ENCODE measurements around the gene B4GALNT2.

B4GALNT2 gene

DNA sequence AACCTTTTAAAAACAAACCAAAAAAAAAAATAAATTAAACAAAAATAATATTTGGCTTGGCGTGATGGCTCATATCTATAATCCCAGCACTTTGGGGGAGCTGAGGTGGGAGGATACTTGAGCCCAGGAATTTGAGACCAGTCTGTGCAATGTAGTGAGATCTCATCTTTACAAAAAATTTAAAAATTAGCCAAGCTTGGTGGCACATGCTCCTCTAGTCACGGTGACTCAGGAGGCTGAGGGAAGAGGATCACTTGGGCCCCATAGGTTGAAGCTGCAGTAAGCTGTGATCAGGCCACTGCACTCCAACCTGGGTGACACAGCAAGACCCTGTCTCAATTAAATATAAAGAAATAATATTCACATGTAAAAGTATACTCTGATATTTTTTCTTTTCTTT is 65.6 kb downstream of the B4GALNT2 start:
- H3K27me3 ChIP-seq (ENCODE audit: insufficient read depth, poor library complexity, severe bottlenecking): no peaks in the 10 kb centered on the region
- no peak overlapping the region for H3K27ac ChIP-seq (replicated peaks)
- H3K4me3 ChIP-seq (replicated peaks; ENCODE audit: insufficient read depth, low read length): no peak overlapping the region
- no peak for TF ChIP-seq GABPA (IDR thresholded peaks at IDR 0.05; ENCODE audit: low read depth)
- no peak for TF ChIP-seq POLR2AphosphoS5 (IDR thresholded peaks at IDR 0.05; ENCODE audit: low read depth)
- TF ChIP-seq SPI1 (IDR thresholded peaks at IDR 0.05; ENCODE audit: borderline replicate concordance, low read depth): no peak
- TF ChIP-seq, protein P1, sequence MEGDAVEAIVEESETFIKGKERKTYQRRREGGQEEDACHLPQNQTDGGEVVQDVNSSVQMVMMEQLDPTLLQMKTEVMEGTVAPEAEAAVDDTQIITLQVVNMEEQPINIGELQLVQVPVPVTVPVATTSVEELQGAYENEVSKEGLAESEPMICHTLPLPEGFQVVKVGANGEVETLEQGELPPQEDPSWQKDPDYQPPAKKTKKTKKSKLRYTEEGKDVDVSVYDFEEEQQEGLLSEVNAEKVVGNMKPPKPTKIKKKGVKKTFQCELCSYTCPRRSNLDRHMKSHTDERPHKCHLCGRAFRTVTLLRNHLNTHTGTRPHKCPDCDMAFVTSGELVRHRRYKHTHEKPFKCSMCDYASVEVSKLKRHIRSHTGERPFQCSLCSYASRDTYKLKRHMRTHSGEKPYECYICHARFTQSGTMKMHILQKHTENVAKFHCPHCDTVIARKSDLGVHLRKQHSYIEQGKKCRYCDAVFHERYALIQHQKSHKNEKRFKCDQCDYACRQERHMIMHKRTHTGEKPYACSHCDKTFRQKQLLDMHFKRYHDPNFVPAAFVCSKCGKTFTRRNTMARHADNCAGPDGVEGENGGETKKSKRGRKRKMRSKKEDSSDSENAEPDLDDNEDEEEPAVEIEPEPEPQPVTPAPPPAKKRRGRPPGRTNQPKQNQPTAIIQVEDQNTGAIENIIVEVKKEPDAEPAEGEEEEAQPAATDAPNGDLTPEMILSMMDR (IDR thresholded peaks at IDR 0.05; ENCODE audit: insufficient read depth, low read length): no peak
- TF ChIP-seq, protein P2, sequence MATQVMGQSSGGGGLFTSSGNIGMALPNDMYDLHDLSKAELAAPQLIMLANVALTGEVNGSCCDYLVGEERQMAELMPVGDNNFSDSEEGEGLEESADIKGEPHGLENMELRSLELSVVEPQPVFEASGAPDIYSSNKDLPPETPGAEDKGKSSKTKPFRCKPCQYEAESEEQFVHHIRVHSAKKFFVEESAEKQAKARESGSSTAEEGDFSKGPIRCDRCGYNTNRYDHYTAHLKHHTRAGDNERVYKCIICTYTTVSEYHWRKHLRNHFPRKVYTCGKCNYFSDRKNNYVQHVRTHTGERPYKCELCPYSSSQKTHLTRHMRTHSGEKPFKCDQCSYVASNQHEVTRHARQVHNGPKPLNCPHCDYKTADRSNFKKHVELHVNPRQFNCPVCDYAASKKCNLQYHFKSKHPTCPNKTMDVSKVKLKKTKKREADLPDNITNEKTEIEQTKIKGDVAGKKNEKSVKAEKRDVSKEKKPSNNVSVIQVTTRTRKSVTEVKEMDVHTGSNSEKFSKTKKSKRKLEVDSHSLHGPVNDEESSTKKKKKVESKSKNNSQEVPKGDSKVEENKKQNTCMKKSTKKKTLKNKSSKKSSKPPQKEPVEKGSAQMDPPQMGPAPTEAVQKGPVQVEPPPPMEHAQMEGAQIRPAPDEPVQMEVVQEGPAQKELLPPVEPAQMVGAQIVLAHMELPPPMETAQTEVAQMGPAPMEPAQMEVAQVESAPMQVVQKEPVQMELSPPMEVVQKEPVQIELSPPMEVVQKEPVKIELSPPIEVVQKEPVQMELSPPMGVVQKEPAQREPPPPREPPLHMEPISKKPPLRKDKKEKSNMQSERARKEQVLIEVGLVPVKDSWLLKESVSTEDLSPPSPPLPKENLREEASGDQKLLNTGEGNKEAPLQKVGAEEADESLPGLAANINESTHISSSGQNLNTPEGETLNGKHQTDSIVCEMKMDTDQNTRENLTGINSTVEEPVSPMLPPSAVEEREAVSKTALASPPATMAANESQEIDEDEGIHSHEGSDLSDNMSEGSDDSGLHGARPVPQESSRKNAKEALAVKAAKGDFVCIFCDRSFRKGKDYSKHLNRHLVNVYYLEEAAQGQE (IDR thresholded peaks at IDR 0.05; ENCODE audit: insufficient replicate concordance, low read depth): no peak
- no peak for DNase-seq (ENCODE audit: low read depth in 1 of 2, low spot score in 1 of 2)

DNA sequence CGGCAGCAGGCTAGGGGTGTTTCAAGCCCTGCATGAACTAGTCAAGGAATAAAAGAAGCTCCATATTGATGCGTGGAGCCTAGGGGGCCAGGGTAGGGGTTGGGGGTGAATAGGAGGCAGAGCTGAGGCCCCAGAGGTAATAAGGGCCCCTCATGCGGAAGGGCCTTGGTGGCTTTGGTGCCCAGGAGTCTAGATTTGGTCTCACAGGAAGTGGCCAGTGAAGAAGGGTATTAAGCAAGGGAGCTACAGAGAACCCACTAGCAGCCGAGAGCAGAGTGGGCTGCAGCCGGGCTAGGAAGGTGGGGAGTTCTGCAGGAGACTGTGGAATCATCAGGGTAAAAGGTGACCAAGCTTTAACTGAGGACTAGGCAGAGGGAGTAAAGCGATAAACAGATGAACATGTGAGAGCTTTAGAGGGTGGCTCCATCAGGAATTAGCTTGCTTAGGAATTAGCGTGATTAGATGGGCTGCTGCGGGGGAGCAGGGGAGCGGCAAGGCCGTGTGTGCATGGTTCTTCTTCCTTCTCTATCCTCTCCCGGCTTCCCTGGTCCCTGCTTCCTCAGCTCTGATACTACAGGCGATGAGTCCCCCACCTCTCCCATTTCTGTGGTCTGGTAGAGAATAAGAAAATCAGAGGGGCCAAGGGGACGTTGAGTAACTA is 68.0 kb downstream of the B4GALNT2 start:
- no peak overlapping the region for H3K4me3 ChIP-seq (replicated peaks; ENCODE audit: insufficient read depth, low read length)
- no peak overlapping the region for H3K27ac ChIP-seq (replicated peaks)
- H3K27me3 ChIP-seq (ENCODE audit: insufficient read depth, poor library complexity, severe bottlenecking): no peaks in the 10 kb centered on the region
- DNase-seq (ENCODE audit: low read depth in 1 of 2, low spot score in 1 of 2): no peak
- TF ChIP-seq, protein P2 (IDR thresholded peaks at IDR 0.05; ENCODE audit: insufficient replicate concordance, low read depth): no peak
- TF ChIP-seq SPI1 (IDR thresholded peaks at IDR 0.05; ENCODE audit: borderline replicate concordance, low read depth) (no peak), GABPA (IDR thresholded peaks at IDR 0.05; ENCODE audit: low read depth) (no peak), POLR2AphosphoS5 (IDR thresholded peaks at IDR 0.05; ENCODE audit: low read depth) (no peak)

DNA sequence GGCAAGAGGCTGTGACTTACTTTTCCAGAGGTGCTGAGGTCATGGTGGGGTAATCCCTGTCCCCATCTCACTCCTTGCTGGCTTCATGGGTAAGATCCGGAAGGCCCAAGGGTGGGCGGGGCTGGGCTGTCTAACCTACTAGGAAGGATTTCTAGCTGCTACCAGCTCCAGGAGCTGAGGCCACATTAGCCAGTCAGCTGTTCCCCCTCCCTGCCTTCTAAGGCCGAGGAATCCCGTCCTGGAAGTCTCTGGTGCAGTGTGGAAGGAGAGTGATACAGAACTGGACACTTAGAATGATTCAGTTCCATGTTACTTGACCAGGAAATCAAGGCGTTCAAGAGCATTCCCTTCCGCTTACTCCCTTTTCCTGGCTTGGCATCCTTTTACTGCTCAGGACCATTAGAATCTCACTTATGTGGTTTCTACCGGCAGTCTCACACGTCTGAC is 68.9 kb downstream of the B4GALNT2 start:
- TF ChIP-seq, protein P1 (IDR thresholded peaks at IDR 0.05; ENCODE audit: insufficient read depth, low read length): no peak
- TF ChIP-seq SPI1 (IDR thresholded peaks at IDR 0.05; ENCODE audit: borderline replicate concordance, low read depth) (no peak), GABPA (IDR thresholded peaks at IDR 0.05; ENCODE audit: low read depth) (no peak), POLR2AphosphoS5 (IDR thresholded peaks at IDR 0.05; ENCODE audit: low read depth) (no peak)
- TF ChIP-seq, protein P2 (IDR thresholded peaks at IDR 0.05; ENCODE audit: insufficient replicate concordance, low read depth): no peak
- Histone ChIP-seq H3K27me3 (ENCODE audit: insufficient read depth, poor library complexity, severe bottlenecking) (no peaks in the 10 kb centered on the region), H3K27ac (replicated peaks) (no peak overlapping the region), H3K4me3 (replicated peaks; ENCODE audit: insufficient read depth, low read length) (no peak overlapping the region)
- no peak for DNase-seq (ENCODE audit: low read depth in 1 of 2, low spot score in 1 of 2)
